B cell (primary cell): ENCODE results near the gene PAGE4. TPM values are rescaled to one million over a fixed set of nuclear protein-coding genes. Genes with fewer than 3 reads are reported as not detected.

ENCODE experiments used
- ATAC-seq: fragments of 200-7000 bp; cut with Tn5 transposase; one replicate; pipeline ENCODE4 v1.10.0; 2021; ENCODE audit warnings: low read depth, mild to moderate bottlenecking, moderate number of reproducible peaks, moderate library complexity
- CTCF ChIA-PET: fragments of 350-600 bp; sonication (Branson Sonifier 250); formaldehyde crosslinking; loops from one replicate; lab custom pipeline; 2021; ENCODE audit warnings: antibody characterized with exemption, inconsistent platforms; lab: Charles Lee
- POLR2A ChIA-PET: fragments of 350-600 bp; sonication (Branson Sonifier 250); formaldehyde crosslinking; loops from one replicate; lab custom pipeline; 2021; ENCODE audit warnings: antibody characterized with exemption; lab: Charles Lee
- DNase-seq: peaks from one replicate; pipeline ENCODE4 v3.0.0; 2013
- H2AFZ ChIP-seq: 2 replicates; pipeline ENCODE4 v1.6.1; 2012; ENCODE audit warnings: mild to moderate bottlenecking, low read depth, low read length; ENCODE audit not compliant: insufficient read depth, poor library complexity, severe bottlenecking
- H3K27ac ChIP-seq, 2 donors: 1 replicate in 1 of 2; 2 replicates in 1 of 2; pipeline ENCODE4 v1.5.1; 2012 to 2013; ENCODE audit warnings: low read length in 2 of 2, mild to moderate bottlenecking in 2 of 2, moderate library complexity in 1 of 2
- H3K27me3 ChIP-seq, 4 experiments: fragments of 200-600 bp in 1 of 4; sonication (generic) in 1 of 4; replicated peaks in 1 of 4; 1 replicate in 2 of 4; 2 replicates in 2 of 4; pipeline versions ENCODE4 v1.6.1 to v1.7.0; 2013 to 2016; ENCODE audit warnings: low read length in 3 of 4, mild to moderate bottlenecking in 2 of 4, mixed read lengths in 1 of 4, moderate library complexity in 1 of 4; ENCODE audit not compliant: insufficient read depth in 4 of 4, control insufficient read depth in 3 of 4; ENCODE audit errors: control extremely low read depth in 1 of 4
- H3K36me3 ChIP-seq, 2 experiments: replicated peaks in 1 of 2; 1 replicate in 1 of 2; 2 replicates in 1 of 2; pipeline versions ENCODE4 v1.6.1 to v1.7.1; 2013; ENCODE audit warnings: low read length in 1 of 2; ENCODE audit not compliant: insufficient read depth in 2 of 2, control insufficient read depth in 1 of 2; ENCODE audit errors: control extremely low read depth in 1 of 2, extremely low read depth in 1 of 2
- H3K4me1 ChIP-seq, 2 donors: fragments of 200-600 bp in 1 of 2; sonication (generic) in 1 of 2; 1 replicate in 1 of 2; 2 replicates in 1 of 2; pipeline versions ENCODE4 v1.5.1 to v1.6.1; 2013 to 2017; ENCODE audit warnings: low read length in 2 of 2; ENCODE audit not compliant: control insufficient read depth in 2 of 2, insufficient read depth in 2 of 2
- H3K4me2 ChIP-seq: replicated peaks from 2 replicates; pipeline ENCODE3; 2012; ENCODE audit warnings: mild to moderate bottlenecking, low read depth, low read length; ENCODE audit not compliant: poor library complexity, severe bottlenecking
- H3K4me3 ChIP-seq, 5 experiments: fragments of 200-600 bp in 1 of 5; sonication (generic) in 1 of 5; 1 replicate in 3 of 5; 2 replicates in 2 of 5; pipeline versions ENCODE4 v1.5.1 to v1.7.0; 2011 to 2016; ENCODE audit warnings: low read length in 4 of 5, mild to moderate bottlenecking in 4 of 5, low read depth in 2 of 5, control low read depth in 1 of 5, moderate library complexity in 1 of 5; ENCODE audit not compliant: insufficient read depth in 1 of 5; ENCODE audit errors: control extremely low read depth in 1 of 5, extremely low read depth in 1 of 5
- H3K79me2 ChIP-seq: fragments of 200-600 bp; sonication (generic); one replicate; pipeline ENCODE4 v1.6.0; 2016; ENCODE audit warnings: low read length; ENCODE audit not compliant: control insufficient read depth, insufficient read depth
- H3K9ac ChIP-seq: fragments of 200-600 bp; sonication (generic); 2 replicates; pipeline ENCODE4 v1.6.1; 2017; ENCODE audit warnings: mild to moderate bottlenecking, low read length, moderate library complexity
- H3K9me3 ChIP-seq, 3 donors: one replicate each; pipeline versions ENCODE4 v1.6.1 to v1.7.1; 2013; ENCODE audit warnings: low read length in 2 of 3; ENCODE audit not compliant: control insufficient read depth in 2 of 3, insufficient read depth in 1 of 3; ENCODE audit errors: control extremely low read depth in 1 of 3
- H4K20me1 ChIP-seq: 2 replicates; pipeline ENCODE4 v1.6.0; 2012; ENCODE audit warnings: mild to moderate bottlenecking, low read length; ENCODE audit not compliant: insufficient read depth, control insufficient read depth, poor library complexity, severe bottlenecking
- H3K27ac Mint-ChIP-seq: one replicate; pipeline ENCODE4 v1.8.0; 2021; ENCODE audit warnings: mixed read lengths
- H3K27me3 Mint-ChIP-seq: one replicate; pipeline ENCODE4 v1.8.0; 2021; ENCODE audit warnings: mixed read lengths
- H3K4me1 Mint-ChIP-seq: one replicate; pipeline ENCODE4 v1.8.0; 2021; ENCODE audit warnings: mixed read lengths
- H3K4me3 Mint-ChIP-seq: one replicate; pipeline ENCODE4 v1.8.0; 2021; ENCODE audit warnings: mixed read lengths
- H3K9me3 Mint-ChIP-seq: one replicate; pipeline ENCODE4 v1.8.0; 2022; ENCODE audit warnings: mixed read lengths; ENCODE audit not compliant: insufficient read depth
- CTCF ChIP-seq: fragments of 200-600 bp; IDR thresholded peaks from one replicate; pipeline ENCODE4 v1.8.0; 2022; ENCODE audit warnings: antibody characterized with exemption, mild to moderate bottlenecking
- EZH2 ChIP-seq: IDR thresholded peaks from 2 replicates; pipeline ENCODE4 v1.6.1; 2012; ENCODE audit warnings: borderline replicate concordance, low read depth, mild to moderate bottlenecking, moderate library complexity, low read length; ENCODE audit not compliant: insufficient read depth, poor library complexity, severe bottlenecking
- WGBS: methylation state at CpG from one replicate; pipeline ENCODE4 v1.1.5; 2013; ENCODE audit warnings: missing lambda C conversion rate; ENCODE audit not compliant: insufficient coverage; 5-methylcytosine and 5-hydroxymethylcytosine counted together
- intact Hi-C: fragments of 100-400 bp; cut with micrococcal nuclease; formaldehyde crosslinking; loops from one replicate; pipeline ENCODE4 v1.10.0; 2022
- polyA plus RNA-seq: library from polyadenylated mRNA; depleted of rRNA; stranded (reverse); fragments of >200 nt; gene quantifications from 2 replicates; pipeline ENCODE4 v1.2.3, GENCODE V29; 2012
- total RNA-seq, 2 donors: library from RNA; stranded (reverse); fragments of 120-200 nt in 1 of 2; gene quantifications; 1 replicate in 1 of 2; 2 replicates in 1 of 2; pipeline versions ENCODE4 v1.2.3 to v1.2.4, GENCODE V29; 2013 to 2022

PAGE4 gene
- total and polyA plus RNA-seq, 2 donors (not counting 1 experiment from before 2014, with no cell fraction given): not detected

GRCh38 chrX:49856819-49857218 lies 27.7 kb downstream of the PAGE4 start:
- TF ChIP-seq CTCF: no peak
- no peak for TF ChIP-seq EZH2
- no CpG with 5 or more reads among the region's 2 CpGs for WGBS
- no peaks in the 10 kb centered on the region for H3K36me3 ChIP-seq
- no peaks in the 10 kb centered on the region for H3K9me3 ChIP-seq
- ATAC-seq: no peak
- H4K20me1 ChIP-seq: no peaks in the 10 kb centered on the region
- no peaks in the 10 kb centered on the region for H3K79me2 ChIP-seq
- no peak for DNase-seq
- ChIA-PET POLR2A (no interaction called here), CTCF (no interaction called here)
- H3K4me3 ChIP-seq: no peak overlapping the region
- H3K27ac ChIP-seq: no peak overlapping the region
- H3K27ac Mint-ChIP-seq: no peak overlapping the region
- H3K27me3 Mint-ChIP-seq: peaks cover 6% of the 10 kb centered on the region
- H3K4me1 Mint-ChIP-seq: no peaks in the 10 kb centered on the region
- no peaks in the 10 kb centered on the region for H3K4me1 ChIP-seq
- H3K9me3 Mint-ChIP-seq: no peaks in the 10 kb centered on the region
- H3K27me3 ChIP-seq: no peaks in the 10 kb centered on the region
- no peak overlapping the region for H2AFZ ChIP-seq
- intact Hi-C loops: no loop called here
- H3K4me3 Mint-ChIP-seq: no peak overlapping the region
- no peak overlapping the region for H3K9ac ChIP-seq
- no peak overlapping the region for H3K4me2 ChIP-seq

- Mint-ChIP-seq H3K27me3 (peaks cover 9% of the 10 kb centered on the region), H3K27ac (no peak overlapping the region), H3K9me3 (no peaks in the 10 kb centered on the region), H3K4me1 (no peaks in the 10 kb centered on the region), H3K4me3 (no peak overlapping the region)
- no peak overlapping the region for H3K9ac ChIP-seq
- intact Hi-C loops: no loop called here
- H2AFZ ChIP-seq: no peak overlapping the region
- no peaks in the 10 kb centered on the region for H3K27me3 ChIP-seq
- no peak overlapping the region for H3K4me3 ChIP-seq
- H3K79me2 ChIP-seq: no peaks in the 10 kb centered on the region
- H3K36me3 ChIP-seq: no peaks in the 10 kb centered on the region
- WGBS: no CpG with 5 or more reads among the region's 2 CpGs
- no peaks in the 10 kb centered on the region for H3K4me1 ChIP-seq
- no peak for TF ChIP-seq EZH2
- no peak for TF ChIP-seq CTCF
- DNase-seq: no peak
- no peaks in the 10 kb centered on the region for H3K9me3 ChIP-seq
- no peaks in the 10 kb centered on the region for H4K20me1 ChIP-seq
- no peak overlapping the region for H3K27ac ChIP-seq
- CTCF ChIA-PET: no interaction called here
- no peak overlapping the region for H3K4me2 ChIP-seq
- POLR2A ChIA-PET: no interaction called here
- no peak for ATAC-seq
Measured at GRCh38 chrX:49858341-49858740, 29.2 kb downstream of the PAGE4 start.
